Activated CD4-positive, alpha-beta T cell treated with anti-CD3 and anti-CD28 coated beads, Interleukin-2, amount 50 U/mL, for 4 hours (primary cell): ENCODE data around the gene SPOCK1.
"Not testable (repeated sequence)": the region's sequence is repeated elsewhere in the genome, so short reads cannot be mapped to it uniquely, and the experiment has no call there.

Experiments used
- DNase-seq, 2 experiments: peaks; one replicate each; pipeline ENCODE4 v3.0.0-alpha.2; 2020

The SPOCK1 gene

GRCh38 chr5:136992796-136993489 is 506.2 kb downstream of the SPOCK1 start:
- DNase-seq, result no peak

GRCh38 chr5:136985785-136986475 is 513.2 kb downstream of the SPOCK1 start:
- no peak for DNase-seq

DNA sequence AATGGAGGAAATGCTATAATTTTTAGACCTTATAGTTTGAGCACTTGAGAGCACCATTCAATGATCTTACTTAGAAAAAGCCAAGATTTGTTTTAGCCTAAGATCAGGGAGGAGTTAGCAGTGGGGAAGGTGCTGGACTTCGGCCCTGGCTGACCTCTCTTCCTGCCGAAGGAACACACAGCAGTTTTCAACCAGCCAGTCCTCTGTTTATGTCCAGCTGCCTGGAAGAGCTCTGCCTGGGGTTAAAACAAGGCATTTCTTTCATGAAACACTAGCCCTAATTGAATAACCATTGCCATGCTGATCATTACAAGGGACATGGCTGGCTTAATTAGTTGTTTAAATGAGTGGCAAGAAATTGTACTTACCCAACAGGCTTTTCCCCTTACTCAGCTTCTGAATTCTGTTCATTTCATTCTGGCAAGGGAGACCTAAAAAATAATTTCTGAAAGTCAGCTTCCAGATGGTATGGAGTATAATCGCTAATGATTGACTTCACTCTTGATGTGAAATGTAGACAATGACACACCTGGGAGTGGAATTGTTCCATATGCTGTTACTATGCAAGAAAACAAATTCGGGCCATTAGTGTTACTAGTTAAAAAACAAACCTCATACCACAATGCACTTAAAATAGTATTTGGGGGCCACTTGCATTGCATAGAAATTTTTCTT is 514.2 kb downstream of the SPOCK1 start:
- DNase-seq, result no peak

GRCh38 chr5:136981936-136982335 is 517.2 kb downstream of the SPOCK1 start:
- no peak for DNase-seq

- DNase-seq, result no peak
These were observed 520.0 kb downstream of the SPOCK1 start for GRCh38 chr5:136979131-136979530.

GRCh38 chr5:136963504-136963903 is 535.6 kb downstream of the SPOCK1 start:
- DNase-seq, result no peak

DNA sequence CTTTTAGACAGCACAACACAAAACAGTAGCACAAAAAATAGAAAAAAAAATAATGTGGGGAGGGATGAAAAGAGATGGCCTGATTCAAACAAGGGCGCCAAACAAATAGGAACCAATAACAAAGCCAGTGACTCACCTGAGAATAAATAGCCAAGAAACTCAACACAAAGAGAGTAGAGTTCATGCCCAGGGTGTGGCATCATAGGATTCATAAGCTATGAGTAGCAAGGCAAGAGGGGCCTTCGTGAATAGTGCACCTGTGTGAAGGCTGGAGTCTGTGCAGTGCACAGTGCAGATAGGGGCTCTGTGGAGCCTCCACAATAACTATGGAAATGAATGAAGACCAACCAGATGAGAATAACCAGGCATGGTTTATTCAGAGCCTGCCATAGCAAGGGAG is 541.7 kb downstream of the SPOCK1 start:
- no peak for DNase-seq

GRCh38 chr5:136954142-136954541 is 545.0 kb downstream of the SPOCK1 start:
- not testable (repeated sequence) for DNase-seq

GRCh38 chr5:136953346-136954069 is 545.6 kb downstream of the SPOCK1 start:
- DNase-seq, result not testable (repeated sequence)

DNA sequence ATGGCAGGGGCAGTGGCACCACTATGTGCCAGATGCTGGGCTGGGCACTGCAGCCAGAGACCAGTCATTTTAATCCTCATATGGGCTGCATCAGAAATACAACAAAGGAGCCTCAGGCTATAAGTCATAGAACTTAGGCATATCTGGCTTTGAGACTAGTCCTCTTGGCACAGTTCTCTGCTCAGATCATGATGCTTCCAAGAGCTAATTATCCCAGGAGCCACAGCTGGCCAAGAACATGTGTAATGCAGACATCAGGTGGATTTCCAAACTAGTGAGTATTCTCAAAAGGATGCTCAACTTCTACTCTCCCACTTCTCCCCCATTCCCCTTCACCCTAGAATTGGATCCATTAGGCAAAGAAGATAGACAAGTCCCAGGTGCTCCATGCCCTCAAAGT is 571.6 kb downstream of the SPOCK1 start:
- no peak for DNase-seq

GRCh38 chr5:136926073-136926472 is 573.1 kb downstream of the SPOCK1 start:
- no peak for DNase-seq
